Colonic mucosa (tissue), 4 donors: ENCODE measurements around the gene TP53BP2. TPM values are rescaled to one million over a fixed set of nuclear protein-coding genes. Genes with fewer than 3 reads are reported as not detected.

Experiments
- DNase-seq: peaks from one replicate; pipeline ENCODE4 v3.0.0-alpha.2; 2020
- H3K27ac ChIP-seq: fragments of 200-600 bp; one replicate; pipeline ENCODE4 v1.8.0; 2021
- H3K27me3 ChIP-seq: fragments of 200-600 bp; one replicate; pipeline ENCODE4 v1.8.0; 2021
- H3K36me3 ChIP-seq: fragments of 200-600 bp; one replicate; pipeline ENCODE4 v1.8.0; 2021
- H3K4me1 ChIP-seq: fragments of 200-600 bp; one replicate; pipeline ENCODE4 v1.8.0; 2021; ENCODE audit warnings: mild to moderate bottlenecking
- H3K4me3 ChIP-seq: fragments of 200-600 bp; one replicate; pipeline ENCODE4 v1.8.0; 2021
- H3K9ac ChIP-seq, 2 donors: one replicate each; pipeline ENCODE4 v1.7.0; 2013; ENCODE audit warnings: control low read depth in 2 of 2, low read depth in 2 of 2, low read length in 2 of 2
- H3K9me3 ChIP-seq: fragments of 200-600 bp; one replicate; pipeline ENCODE4 v1.8.0; 2021
- CTCF ChIP-seq: fragments of 200-600 bp; IDR thresholded peaks from one replicate; pipeline ENCODE4 v1.8.0; 2022; ENCODE audit warnings: antibody characterized with exemption, mild to moderate bottlenecking
- intact Hi-C: fragments of 100-400 bp; cut with DNase I; formaldehyde crosslinking; loops from one replicate; pipeline ENCODE4 v1.14.1; 2022
- total RNA-seq, 2 donors: library from RNA; stranded (reverse); fragmentation: NEBNext Ultra II Directional in 1 of 2; extraction: Animal tissue kit (Norgen Biotek cat#: 25700) in 1 of 2; gene quantifications; one replicate each; pipeline ENCODE4 v1.2.1, GENCODE V29; 2021
- donor health status: healthy.
- donor health status: DM: no; HTN: no; CAD: no.
- donor health status: DM: no; HTN: no; CAD: no.

The TP53BP2 gene
- total RNA-seq, 2 donors from 2014 or later = 28.8 to 39.6 TPM

GRCh38 chr1:223833948-223834347 lies 11.8 kb downstream of the TP53BP2 start:
- Histone ChIP-seq H3K27ac (no peak overlapping the region), H3K4me1 (peaks cover 8% of the 10 kb centered on the region), H3K27me3 (no peaks in the 10 kb centered on the region), H3K4me3 (no peak overlapping the region), H3K36me3 (no peaks in the 10 kb centered on the region), H3K9ac (no peak overlapping the region), H3K9me3 (no peaks in the 10 kb centered on the region)
- TF ChIP-seq CTCF = no peak
- intact Hi-C loops = no loop called here
- DNase-seq = no peak

GRCh38 chr1:223832637-223832943 lies 13.2 kb downstream of the TP53BP2 start:
- intact Hi-C loops = no loop called here
- DNase-seq = no peak
- Histone ChIP-seq H3K27ac (no peak overlapping the region), H3K27me3 (no peaks in the 10 kb centered on the region), H3K4me1 (peaks cover 8% of the 10 kb centered on the region), H3K36me3 (no peaks in the 10 kb centered on the region), H3K9me3 (no peaks in the 10 kb centered on the region), H3K4me3 (no peak overlapping the region), H3K9ac (no peak overlapping the region)
- TF ChIP-seq CTCF = no peak

GRCh38 chr1:223831755-223832636 lies 13.8 kb downstream of the TP53BP2 start:
- no peak overlapping the region for H3K9ac ChIP-seq
- peaks cover 8% of the 10 kb centered on the region for H3K4me1 ChIP-seq
- no peaks in the 10 kb centered on the region for H3K9me3 ChIP-seq
- TF ChIP-seq CTCF = no peak
- DNase-seq = no peak
- intact Hi-C loops = no loop called here
- no peaks in the 10 kb centered on the region for H3K36me3 ChIP-seq
- no peaks in the 10 kb centered on the region for H3K27me3 ChIP-seq
- H3K27ac ChIP-seq = no peak overlapping the region
- H3K4me3 ChIP-seq = no peak overlapping the region

GRCh38 chr1:223829678-223830077 lies 16.1 kb downstream of the TP53BP2 start:
- H3K27me3 ChIP-seq = no peaks in the 10 kb centered on the region
- TF ChIP-seq CTCF = no peak
- no peak overlapping the region for H3K9ac ChIP-seq

GRCh38 chr1:223828162-223828848 lies 17.4 kb downstream of the TP53BP2 start:
- no peaks in the 10 kb centered on the region for H3K36me3 ChIP-seq
- no peak overlapping the region for H3K27ac ChIP-seq
- no peaks in the 10 kb centered on the region for H3K27me3 ChIP-seq
- H3K4me3 ChIP-seq = no peak overlapping the region
- no peaks in the 10 kb centered on the region for H3K9me3 ChIP-seq
- H3K9ac ChIP-seq = no peak overlapping the region
- TF ChIP-seq CTCF = no peak
- H3K4me1 ChIP-seq = peaks cover 8% of the 10 kb centered on the region
- no peak for DNase-seq
- intact Hi-C loops = no loop called here

More at GRCh38 chr1:223829678-223830077, 16.1 kb downstream of the TP53BP2 start:
- Histone ChIP-seq H3K4me3 (no peak overlapping the region), H3K27ac (no peak overlapping the region), H3K9me3 (no peaks in the 10 kb centered on the region), H3K4me1 (peaks cover 8% of the 10 kb centered on the region), H3K36me3 (no peaks in the 10 kb centered on the region)
- DNase-seq = no peak
- intact Hi-C loops = no loop called here
